NT2/D1 (cell line): ENCODE results near the gene KISS1.

ENCODE experiments used
- DNase-seq: peaks from one replicate; pipeline ENCODE4 v3.0.0-alpha.2; 2011; ENCODE audit warnings: low read depth, low spot score
- H3K27me3 ChIP-seq: 2 replicates; pipeline ENCODE4 v1.6.0; 2011; ENCODE audit warnings: mild to moderate bottlenecking; ENCODE audit not compliant: insufficient read length, insufficient read depth
- H3K36me3 ChIP-seq: 2 replicates; pipeline ENCODE4 v1.6.1; 2011; ENCODE audit warnings: mild to moderate bottlenecking, low read length, mixed read lengths; ENCODE audit not compliant: insufficient read depth, insufficient read length
- H3K4me1 ChIP-seq: 2 replicates; pipeline ENCODE4 v1.5.1; 2011; ENCODE audit not compliant: insufficient read depth, insufficient read length
- H3K4me3 ChIP-seq: 2 replicates; pipeline ENCODE4 v1.5.1; 2011; ENCODE audit warnings: low read depth; ENCODE audit not compliant: insufficient read length
- H3K9ac ChIP-seq: 2 replicates; pipeline ENCODE4 v1.6.0; 2011; ENCODE audit warnings: low read depth; ENCODE audit not compliant: insufficient read length
- H3K9me3 ChIP-seq: 2 replicates; pipeline ENCODE4 v1.5.1; 2011; ENCODE audit warnings: mild to moderate bottlenecking, low read length; ENCODE audit not compliant: insufficient read depth
- SUZ12 ChIP-seq: IDR thresholded peaks from 2 replicates; pipeline ENCODE4 v1.6.1; 2011; ENCODE audit not compliant: insufficient read length, insufficient read depth; ENCODE audit errors: extremely low read depth
- YY1 ChIP-seq: IDR thresholded peaks from 2 replicates; pipeline ENCODE4 v1.6.1; 2011; ENCODE audit not compliant: insufficient read length, insufficient read depth
- ZNF274 ChIP-seq: IDR thresholded peaks from 2 replicates; pipeline ENCODE4 v1.6.1; 2011; ENCODE audit warnings: mild to moderate bottlenecking, low read depth, low read length

KISS1 gene

GRCh38 chr1:204174958-204175357 is 21.3 kb downstream of the KISS1 start:
- Histone ChIP-seq H3K4me1 (no peaks in the 10 kb centered on the region), H3K36me3 (no peaks in the 10 kb centered on the region), H3K4me3 (no peak overlapping the region), H3K9ac (no peak overlapping the region), H3K9me3 (peaks cover 39% of the 10 kb centered on the region), H3K27me3 (peaks cover 7% of the 10 kb centered on the region)
- TF ChIP-seq ZNF274 (no peak), SUZ12 (no peak), YY1 (no peak)
- DNase-seq = no peak

DNA sequence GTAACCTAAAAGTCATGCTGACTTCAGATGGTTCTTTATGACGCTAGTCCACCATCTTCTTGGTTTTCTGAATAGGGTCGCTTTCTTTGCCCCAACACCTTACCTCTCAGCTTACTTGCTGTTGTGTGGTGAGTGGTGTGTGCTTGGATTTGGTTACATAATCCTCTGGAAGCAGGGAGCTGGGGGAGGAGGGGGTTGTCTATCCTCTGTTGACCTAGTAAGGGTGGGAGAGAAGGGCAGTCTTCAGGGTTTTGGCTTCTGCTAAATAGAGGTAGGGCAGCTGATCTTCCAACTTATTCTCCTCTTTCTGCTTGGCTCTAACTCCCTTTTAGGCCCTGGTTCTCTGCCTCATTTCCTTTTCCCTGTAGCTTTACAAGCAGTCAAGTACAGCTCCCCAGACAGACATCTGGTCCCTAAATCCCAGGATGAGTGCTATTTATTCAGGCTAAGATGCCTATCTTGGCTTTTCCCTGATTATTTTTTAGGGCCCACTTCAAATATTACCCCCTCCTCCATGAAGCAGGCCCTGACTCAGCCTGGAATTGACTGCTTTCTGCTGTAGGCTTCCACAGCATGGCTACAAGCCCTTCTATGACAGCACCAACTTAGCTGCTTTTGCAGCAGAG is 23.8 kb downstream of the KISS1 start:
- no peak overlapping the region for H3K9ac ChIP-seq
- no peak for TF ChIP-seq ZNF274
- no peak for TF ChIP-seq YY1
- TF ChIP-seq SUZ12 = no peak
- H3K4me1 ChIP-seq = no peaks in the 10 kb centered on the region
- no peak for DNase-seq
- H3K27me3 ChIP-seq = peaks cover 7% of the 10 kb centered on the region
- H3K36me3 ChIP-seq = no peaks in the 10 kb centered on the region
- peaks cover 47% of the 10 kb centered on the region for H3K9me3 ChIP-seq
- H3K4me3 ChIP-seq = no peak overlapping the region

- no peak overlapping the region for H3K4me3 ChIP-seq
- peaks cover 51% of the 10 kb centered on the region for H3K9me3 ChIP-seq
- no peaks in the 10 kb centered on the region for H3K36me3 ChIP-seq
- no peak overlapping the region for H3K9ac ChIP-seq
- H3K27me3 ChIP-seq = peaks cover 7% of the 10 kb centered on the region
- no peak for DNase-seq
- H3K4me1 ChIP-seq = no peaks in the 10 kb centered on the region
- TF ChIP-seq ZNF274 (no peak), YY1 (no peak)
Measured at GRCh38 chr1:204171751-204172178, 24.5 kb downstream of the KISS1 start.

- TF ChIP-seq SUZ12 = no peak
- no peak for TF ChIP-seq ZNF274
- no peak for TF ChIP-seq YY1
- Histone ChIP-seq H3K4me1 (no peaks in the 10 kb centered on the region), H3K36me3 (no peaks in the 10 kb centered on the region), H3K9me3 (peaks cover 51% of the 10 kb centered on the region), H3K27me3 (peaks cover 5% of the 10 kb centered on the region), H3K9ac (no peak overlapping the region), H3K4me3 (no peak overlapping the region)
- DNase-seq = no peak
Measured at GRCh38 chr1:204170494-204171155, 25.7 kb downstream of the KISS1 start.

DNA sequence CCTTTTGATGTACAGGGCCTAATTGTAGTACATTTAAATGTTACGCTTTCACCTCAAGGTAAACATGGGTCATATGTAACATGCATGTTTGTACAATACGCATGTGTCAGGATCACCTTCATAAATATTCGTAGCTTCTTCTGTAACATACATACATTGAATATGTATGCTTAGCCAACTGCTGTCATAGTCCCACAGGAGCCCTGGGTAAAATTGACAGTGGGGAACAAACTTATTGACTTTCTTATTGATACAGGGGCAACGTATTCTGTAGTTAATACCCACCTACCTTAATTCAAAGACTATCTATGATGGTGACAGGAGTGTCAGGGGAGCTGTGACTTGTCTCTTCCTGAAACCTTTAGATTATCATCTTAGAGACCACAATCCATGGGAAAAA is 26.4 kb downstream of the KISS1 start:
- H3K9ac ChIP-seq = no peak overlapping the region
- DNase-seq = no peak
- no peak for TF ChIP-seq YY1
- no peak for TF ChIP-seq SUZ12
- no peak for TF ChIP-seq ZNF274
- no peaks in the 10 kb centered on the region for H3K36me3 ChIP-seq
- H3K27me3 ChIP-seq = no peaks in the 10 kb centered on the region
- H3K9me3 ChIP-seq = peaks cover 51% of the 10 kb centered on the region
- no peak overlapping the region for H3K4me3 ChIP-seq
- no peaks in the 10 kb centered on the region for H3K4me1 ChIP-seq

- Histone ChIP-seq H3K36me3 (no peaks in the 10 kb centered on the region), H3K9ac (no peak overlapping the region), H3K9me3 (peaks cover 51% of the 10 kb centered on the region), H3K4me3 (no peak overlapping the region), H3K27me3 (no peaks in the 10 kb centered on the region), H3K4me1 (no peaks in the 10 kb centered on the region)
- TF ChIP-seq SUZ12 (no peak), ZNF274 (no peak), YY1 (no peak)
- DNase-seq = no peak
Measured at GRCh38 chr1:204167730-204168129, 28.6 kb downstream of the KISS1 start.

DNA sequence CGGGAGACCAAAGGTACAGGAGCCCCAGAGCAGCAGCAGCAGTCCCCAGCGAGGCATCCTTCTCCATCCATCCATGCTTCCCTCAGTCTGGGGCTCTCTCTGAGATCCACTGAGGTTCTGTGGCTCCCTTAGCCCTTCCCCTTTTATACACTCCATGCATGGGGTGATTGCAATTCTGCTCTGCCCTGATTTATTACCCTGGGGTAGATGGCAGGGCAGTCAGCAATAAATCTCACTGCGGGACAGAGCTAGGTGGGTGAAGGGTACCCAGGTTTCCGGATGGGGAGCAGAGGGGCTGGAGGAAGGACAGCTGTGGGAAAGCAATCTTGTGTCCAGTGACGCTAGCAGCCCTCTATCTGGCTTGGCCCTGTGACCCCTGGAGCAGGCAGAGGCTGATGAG is 30.1 kb downstream of the KISS1 start, which contains the start of gene REN:
Gene REN (minus strand): TSS at position 119 of the 400 bp plus-strand sequence. CDS start 44 bp downstream, at position 75.
- Histone ChIP-seq H3K4me3 (no peak within 1 kb of the TSS), H3K27me3 (no peaks in the 10 kb centered on the region), H3K9ac (no peak within 1 kb of the TSS), H3K9me3 (peaks cover 37% of the 10 kb centered on the region), H3K36me3 (no peaks in the 10 kb centered on the region), H3K4me1 (no peaks in the 10 kb centered on the region)
- DNase-seq = no peak
- no peak for TF ChIP-seq ZNF274
- TF ChIP-seq SUZ12 = no peak
- no peak for TF ChIP-seq YY1
